K562 (cell line): ENCODE data around the gene BAMBI.

Experiments
- EHMT2 ChIP-seq: fragments of 450-650 bp; IDR thresholded peaks from 2 replicates; pipeline ENCODE4 v1.6.1; 2018; ENCODE audit warnings: antibody characterized with exemption
- HDAC6 ChIP-seq: IDR thresholded peaks from 2 replicates; pipeline ENCODE4 v1.6.1; 2012; ENCODE audit warnings: low read depth, mild to moderate bottlenecking, control low read depth, inconsistent platforms, low read length, moderate library complexity
- HDGF ChIP-seq: fragments of 450-650 bp; IDR thresholded peaks from 2 replicates; pipeline ENCODE4 v1.6.1; 2016
- JUND ChIP-seq, 2 experiments: IDR thresholded peaks; 2 replicates in 1 of 2; 3 replicates in 1 of 2; pipeline ENCODE4 v1.6.1; 2011; ENCODE audit warnings: borderline replicate concordance in 2 of 2, low read depth in 2 of 2, low read length in 2 of 2, improper control_type of control experiment in 1 of 2, missing biosample characterization in 1 of 2, missing genetic modification characterization in 1 of 2, missing genetic modification reagents in 1 of 2
- KDM1A ChIP-seq, 2 experiments: fragments of 450-650 bp; IDR thresholded peaks; 2 replicates each; pipeline ENCODE4 v1.6.1; 2016; ENCODE audit warnings: mild to moderate bottlenecking in 2 of 2
- MTA3 ChIP-seq: fragments of 450-650 bp; formaldehyde crosslinking; IDR thresholded peaks from 2 replicates; pipeline ENCODE4 v1.6.1; 2017; ENCODE audit warnings: mild to moderate bottlenecking, borderline replicate concordance
- MYC ChIP-seq, 2 experiments: fragments of 250-450 bp in 1 of 2; sonication (Bioruptor Pico) in 1 of 2; IDR thresholded peaks; 2 replicates each; pipeline versions ENCODE4 v1.5.1 to v1.6.1; 2012 to 2021; ENCODE audit warnings: low read depth in 2 of 2, borderline replicate concordance in 1 of 2, improper control_type of control experiment in 1 of 2, low read length in 1 of 2, mild to moderate bottlenecking in 1 of 2, moderate library complexity in 1 of 2
- NFIX ChIP-seq: fragments of 250-450 bp; sonication (Bioruptor Pico); IDR thresholded peaks from 2 replicates; pipeline ENCODE4 v1.4.0; 2020; ENCODE audit warnings: low read depth, mild to moderate bottlenecking, moderate library complexity
- RAD21 ChIP-seq, 2 experiments: fragments of 250-450 bp in 1 of 2; fragments of 450-650 bp in 1 of 2; sonication (Bioruptor Pico) in 1 of 2; formaldehyde crosslinking in 1 of 2; IDR thresholded peaks in 1 of 2; conservative IDR thresholded peaks in 1 of 2; 2 replicates each; pipeline versions ENCODE4 v1.4.0 to v1.8.0; 2020 to 2022; ENCODE audit warnings: mild to moderate bottlenecking in 2 of 2, moderate library complexity in 1 of 2
- ZNF830 ChIP-seq: fragments of 250-450 bp; sonication (Bioruptor Pico); IDR thresholded peaks from 2 replicates; pipeline ENCODE4 v1.5.0; 2021; ENCODE audit warnings: mild to moderate bottlenecking
- TF ChIP-seq, protein P1 (sequence below), 2 experiments: fragments of 450-650 bp; formaldehyde crosslinking in 1 of 2; IDR thresholded peaks; 2 replicates each; pipeline versions ENCODE4 v1.4.0 to v1.6.1; 2014 to 2020; ENCODE audit warnings: mild to moderate bottlenecking in 2 of 2, borderline replicate concordance in 1 of 2, low read depth in 1 of 2

DNA sequence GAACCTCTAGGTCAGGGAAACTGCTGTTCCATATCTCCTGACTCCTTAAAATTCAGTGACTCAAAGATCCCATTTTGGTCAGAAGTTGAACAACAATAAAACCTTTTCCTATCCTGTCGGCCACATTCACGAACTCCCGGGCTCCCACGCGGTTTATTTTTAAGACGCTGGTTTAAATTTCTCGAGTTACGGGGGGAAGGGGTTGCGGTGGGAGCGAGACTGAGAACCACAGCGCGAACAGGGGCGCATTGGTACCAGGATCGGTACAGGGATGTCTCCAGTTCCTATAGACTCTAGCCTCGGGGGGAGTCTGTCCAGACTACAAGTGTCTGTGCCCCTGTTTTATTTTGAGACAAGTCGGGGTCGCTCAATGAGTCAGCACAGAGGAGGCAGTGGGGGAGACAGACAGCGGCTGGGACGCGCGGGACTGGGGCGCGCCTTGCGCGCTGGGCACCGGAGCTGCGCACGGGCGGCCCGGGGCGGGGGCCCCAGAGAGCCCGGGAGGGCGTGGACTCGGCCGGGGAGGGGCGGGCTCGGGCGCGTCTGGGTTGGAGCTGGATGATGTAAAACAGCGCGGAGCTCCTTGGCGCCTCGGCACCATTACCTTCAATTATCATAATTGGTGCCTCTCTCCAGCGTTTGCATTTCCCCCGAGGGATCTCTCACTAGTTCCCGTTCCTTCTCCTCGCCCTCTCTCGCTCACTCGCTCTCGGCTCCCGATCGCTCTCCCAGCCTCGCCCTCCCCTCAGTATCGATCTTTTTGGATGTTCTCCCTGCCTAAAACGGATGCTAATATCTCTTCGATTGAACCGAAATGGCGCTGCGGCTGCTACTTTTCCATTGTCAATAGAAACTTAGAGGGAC is 8.7 kb upstream of the BAMBI start:
- TF ChIP-seq RAD21 (CRISPR knock-in tag; conservative IDR thresholded peaks at IDR 0.05 in 1 of 2, IDR thresholded peaks at IDR 0.05 in 1 of 2) (no peak), HDGF (no peak), KDM1A (IDR thresholded peaks at IDR 0.05) (no peak), EHMT2 (no peak), NFIX (CRISPR knock-in tag) (no peak), MTA3 (no peak), ZNF830 (CRISPR knock-in tag) (no peak), HDAC6 (no peak), MYC (IDR thresholded peaks at IDR 0.05; ENCODE audit: low read depth, low read length) (no peak), MYC (CRISPR knock-in tag; IDR thresholded peaks at IDR 0.05; ENCODE audit: borderline replicate concordance, low read depth) (no peak), JUND (IDR thresholded peaks at IDR 0.05; ENCODE audit: borderline replicate concordance, low read depth, low read length) (no peak), JUND (tag; IDR thresholded peaks at IDR 0.05; ENCODE audit: borderline replicate concordance, low read depth, low read length) (no peak)
- TF ChIP-seq, protein P1, sequence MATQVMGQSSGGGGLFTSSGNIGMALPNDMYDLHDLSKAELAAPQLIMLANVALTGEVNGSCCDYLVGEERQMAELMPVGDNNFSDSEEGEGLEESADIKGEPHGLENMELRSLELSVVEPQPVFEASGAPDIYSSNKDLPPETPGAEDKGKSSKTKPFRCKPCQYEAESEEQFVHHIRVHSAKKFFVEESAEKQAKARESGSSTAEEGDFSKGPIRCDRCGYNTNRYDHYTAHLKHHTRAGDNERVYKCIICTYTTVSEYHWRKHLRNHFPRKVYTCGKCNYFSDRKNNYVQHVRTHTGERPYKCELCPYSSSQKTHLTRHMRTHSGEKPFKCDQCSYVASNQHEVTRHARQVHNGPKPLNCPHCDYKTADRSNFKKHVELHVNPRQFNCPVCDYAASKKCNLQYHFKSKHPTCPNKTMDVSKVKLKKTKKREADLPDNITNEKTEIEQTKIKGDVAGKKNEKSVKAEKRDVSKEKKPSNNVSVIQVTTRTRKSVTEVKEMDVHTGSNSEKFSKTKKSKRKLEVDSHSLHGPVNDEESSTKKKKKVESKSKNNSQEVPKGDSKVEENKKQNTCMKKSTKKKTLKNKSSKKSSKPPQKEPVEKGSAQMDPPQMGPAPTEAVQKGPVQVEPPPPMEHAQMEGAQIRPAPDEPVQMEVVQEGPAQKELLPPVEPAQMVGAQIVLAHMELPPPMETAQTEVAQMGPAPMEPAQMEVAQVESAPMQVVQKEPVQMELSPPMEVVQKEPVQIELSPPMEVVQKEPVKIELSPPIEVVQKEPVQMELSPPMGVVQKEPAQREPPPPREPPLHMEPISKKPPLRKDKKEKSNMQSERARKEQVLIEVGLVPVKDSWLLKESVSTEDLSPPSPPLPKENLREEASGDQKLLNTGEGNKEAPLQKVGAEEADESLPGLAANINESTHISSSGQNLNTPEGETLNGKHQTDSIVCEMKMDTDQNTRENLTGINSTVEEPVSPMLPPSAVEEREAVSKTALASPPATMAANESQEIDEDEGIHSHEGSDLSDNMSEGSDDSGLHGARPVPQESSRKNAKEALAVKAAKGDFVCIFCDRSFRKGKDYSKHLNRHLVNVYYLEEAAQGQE (IDR thresholded peaks at IDR 0.05; ENCODE audit: borderline replicate concordance), result no peak
- TF ChIP-seq, protein P1 (CRISPR knock-in tag; IDR thresholded peaks at IDR 0.05; ENCODE audit: low read depth), result no peak
